ENCODE measurements around the gene CNKSR3.

Gene CNKSR3

DNA sequence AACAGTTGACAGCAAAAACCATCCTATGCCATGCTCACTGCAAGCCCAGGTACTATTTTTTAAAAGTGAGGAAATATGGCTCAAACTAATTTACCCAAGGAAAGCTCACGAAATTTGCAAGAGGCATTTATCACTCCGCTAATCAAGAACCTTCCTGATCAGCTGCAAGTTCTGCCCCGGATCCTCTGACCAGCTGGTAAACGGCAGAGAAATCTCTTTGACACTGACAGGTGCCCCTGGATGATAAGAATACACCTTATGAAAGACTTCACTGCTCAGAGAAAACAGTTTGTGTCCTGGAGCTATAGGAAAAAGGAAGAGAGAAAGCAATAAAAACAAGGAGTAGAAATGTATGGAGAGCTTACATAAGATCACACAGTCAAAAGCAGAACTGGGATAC, 6.4 kb downstream of the CNKSR3 start:
- no peak for DNase-seq (ENCODE audit: extremely low read depth in 1 of 2, low read depth in 1 of 2)

DNA sequence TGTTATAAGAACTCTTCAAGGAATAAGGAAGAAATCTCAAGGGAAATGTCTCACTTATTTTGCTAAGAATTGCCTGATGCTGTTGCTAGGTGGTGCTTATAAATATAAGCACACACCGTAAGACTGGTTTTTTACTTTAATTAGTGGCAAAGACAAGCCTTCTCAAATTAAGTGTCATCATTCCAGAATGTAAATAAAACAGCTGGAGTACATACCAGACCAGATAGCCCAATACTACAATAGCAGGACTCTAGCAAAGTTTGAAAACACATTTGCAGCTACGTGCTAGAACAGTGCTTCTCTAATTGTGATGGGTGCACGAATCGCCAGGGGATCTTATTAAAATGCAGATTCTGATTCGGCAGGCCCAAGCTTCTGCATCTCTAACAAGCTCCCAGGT, 6.8 kb downstream of the CNKSR3 start:
- DNase-seq (ENCODE audit: extremely low read depth in 1 of 2, low read depth in 1 of 2) = no peak

DNA sequence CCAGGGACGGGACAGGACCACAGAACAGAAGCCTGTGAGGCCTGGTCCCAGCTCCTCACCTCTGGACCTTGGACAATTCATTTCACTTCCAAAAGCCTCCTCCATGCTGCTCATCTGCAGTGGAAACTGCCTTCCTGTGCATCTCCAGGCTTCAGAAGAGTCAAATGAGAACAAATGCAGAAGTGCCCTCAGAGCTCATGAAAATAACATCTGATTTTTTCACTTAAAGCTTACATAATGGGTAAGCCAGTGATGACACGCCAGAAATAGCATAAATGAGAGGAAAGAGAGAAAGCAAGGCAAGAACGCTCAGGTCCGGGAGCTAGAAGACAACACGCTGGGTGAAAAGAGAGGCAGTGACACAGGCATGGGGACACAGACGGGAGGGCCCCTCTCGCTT, 7.9 kb downstream of the CNKSR3 start:
- DNase-seq (ENCODE audit: extremely low read depth in 1 of 2, low read depth in 1 of 2) = no peak

DNA sequence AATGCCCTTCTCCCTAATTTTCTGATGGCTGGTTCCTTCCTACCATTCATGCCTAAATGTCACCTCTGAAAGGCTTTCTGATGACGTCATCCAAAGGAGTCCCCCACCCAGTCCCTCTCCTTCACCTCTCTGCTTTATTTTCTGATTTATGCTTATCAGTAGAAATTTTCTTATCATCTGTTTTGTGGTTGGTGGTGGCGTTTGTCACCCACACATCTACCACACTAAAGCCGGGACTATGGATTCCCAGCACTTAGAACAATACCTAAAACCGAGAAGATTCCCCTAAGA, 9.0 kb downstream of the CNKSR3 start:
- no peak for DNase-seq (ENCODE audit: extremely low read depth in 1 of 2, low read depth in 1 of 2)

DNA sequence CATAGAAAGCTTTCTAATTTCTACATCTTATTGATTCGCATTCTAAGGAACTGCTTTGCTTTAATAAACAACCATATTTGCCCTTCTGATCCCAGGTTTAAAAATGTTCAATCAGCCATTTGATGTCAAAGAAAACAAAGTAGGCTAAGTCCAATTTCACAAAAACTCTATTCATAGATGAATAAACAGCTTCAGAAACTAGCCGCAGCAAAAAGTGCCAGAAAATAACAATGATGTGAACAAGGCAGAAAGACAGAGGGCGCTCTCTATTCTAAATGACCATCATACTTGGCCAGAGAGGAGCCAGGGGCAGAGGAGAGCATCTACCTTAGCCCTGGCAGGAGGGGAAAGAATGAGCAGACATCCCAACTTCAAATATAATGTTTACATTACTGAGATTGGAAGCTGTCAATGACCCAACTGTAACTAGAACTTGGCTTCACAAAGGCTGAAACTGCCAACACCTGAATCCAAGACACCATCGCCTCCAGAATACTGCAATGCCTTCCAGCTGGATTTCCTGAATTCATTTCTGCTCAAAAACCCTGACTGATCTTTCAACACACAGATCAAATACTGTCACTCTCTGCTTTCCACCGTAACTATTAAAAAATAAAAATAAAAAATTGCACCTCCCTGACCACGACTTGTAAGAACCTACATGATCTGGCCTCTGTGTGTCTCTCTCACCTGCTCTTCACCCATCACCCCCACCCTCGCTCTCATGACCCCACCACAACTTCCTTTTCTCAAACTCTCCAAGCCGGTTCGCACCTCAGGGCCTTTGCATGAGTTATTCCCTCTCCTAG, 9.5 kb downstream of the CNKSR3 start:
- DNase-seq (ENCODE audit: extremely low read depth in 1 of 2, low read depth in 1 of 2) = no peak

DNA sequence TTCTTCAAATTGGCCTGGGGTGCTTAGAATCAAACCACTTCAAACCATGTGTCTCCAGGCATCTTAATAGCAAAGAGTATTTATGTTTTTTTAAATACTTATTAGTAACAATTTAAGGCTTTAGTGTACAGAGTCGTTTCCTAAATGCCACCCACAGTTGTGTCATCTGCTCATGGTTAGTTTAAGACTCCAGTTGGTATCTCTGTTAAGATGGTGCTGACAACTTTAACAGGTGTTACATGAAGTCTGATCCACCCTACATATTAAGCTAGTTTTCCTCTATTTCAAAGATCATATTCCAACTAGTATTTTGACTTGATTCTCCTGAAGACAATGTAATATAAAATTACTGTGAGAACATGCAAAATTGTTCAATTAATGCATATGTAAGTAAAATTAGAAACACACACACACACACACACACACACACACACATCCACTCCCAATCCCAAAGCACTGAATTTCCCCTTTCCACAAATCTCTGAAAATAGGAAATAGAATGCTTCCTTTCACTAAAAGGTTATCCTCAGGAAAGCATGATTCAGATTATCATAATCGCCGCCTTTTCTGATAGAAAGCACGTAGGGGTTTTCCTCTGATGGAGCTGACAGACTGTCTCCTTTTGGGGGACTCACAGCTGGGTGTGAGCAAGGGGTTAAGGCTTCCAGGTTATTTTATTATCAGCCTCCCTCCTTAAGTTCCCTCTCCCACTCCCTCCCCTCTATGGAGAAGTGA, 10.5 kb downstream of the CNKSR3 start:
- DNase-seq (ENCODE audit: extremely low read depth in 1 of 2, low read depth in 1 of 2) = no peak

DNA sequence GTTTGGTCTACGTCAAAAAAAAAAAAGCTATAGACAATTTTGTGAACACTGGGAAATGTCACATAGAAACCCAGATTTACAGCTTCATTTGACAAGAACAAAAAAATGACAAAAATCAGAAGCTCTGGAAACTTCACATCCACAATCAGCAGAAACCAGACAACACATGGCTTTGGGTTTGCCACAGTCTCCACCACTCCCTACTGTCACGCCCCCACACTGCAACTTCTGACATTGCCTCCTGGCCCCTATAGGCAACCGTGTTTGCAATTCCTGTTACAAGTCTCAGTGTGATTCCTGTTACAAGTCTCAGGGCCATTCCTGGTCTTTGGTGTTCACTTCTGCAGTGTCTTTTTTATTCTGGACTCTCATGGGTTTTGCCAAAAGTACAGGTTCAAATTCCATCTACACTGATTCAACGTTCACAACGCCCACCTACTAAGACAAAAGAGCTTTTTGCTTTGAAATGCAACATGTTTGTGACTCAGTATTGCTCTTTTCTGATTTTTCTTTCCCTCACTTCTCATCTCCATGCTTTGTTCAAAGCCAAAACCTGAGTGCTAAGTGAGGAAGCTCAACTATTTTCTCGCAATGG, 12.0 kb downstream of the CNKSR3 start:
- DNase-seq (ENCODE audit: extremely low read depth in 1 of 2, low read depth in 1 of 2) = no peak

DNA sequence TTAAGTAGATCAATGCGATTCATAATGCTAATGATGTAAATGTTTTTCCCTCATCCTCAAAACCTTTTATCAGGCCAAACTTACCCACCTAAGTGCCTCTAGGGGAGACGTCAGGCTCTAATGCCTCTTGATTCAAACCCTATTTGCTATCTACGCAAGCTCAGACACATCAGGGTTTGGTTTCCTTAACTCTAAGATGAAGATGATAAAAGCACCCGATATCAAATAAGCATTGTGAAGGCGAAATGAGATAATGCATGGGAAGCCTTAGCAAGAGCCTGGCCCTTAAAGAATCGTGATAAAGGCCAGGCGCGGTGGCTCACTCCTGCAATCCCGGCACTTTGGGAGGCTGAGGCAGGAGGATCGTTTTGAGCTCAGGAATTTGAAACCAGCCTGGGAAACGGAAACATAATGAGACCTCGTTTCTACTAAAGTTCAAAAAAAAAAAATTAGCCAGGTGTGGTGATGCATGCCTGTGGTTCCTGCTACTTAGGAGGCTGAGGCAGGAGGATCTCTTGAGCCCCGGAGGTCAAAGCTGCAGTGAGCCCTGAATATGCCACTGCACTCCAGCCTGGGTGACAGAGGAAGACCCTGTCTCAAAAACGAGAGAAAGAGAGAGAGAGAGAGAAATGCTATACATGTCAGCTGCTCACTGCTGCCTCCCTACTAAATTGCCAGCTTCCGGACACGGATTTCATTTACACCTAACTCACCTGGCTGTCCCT, 13.5 kb downstream of the CNKSR3 start:
- no peak for DNase-seq (ENCODE audit: extremely low read depth in 1 of 2, low read depth in 1 of 2)

DNA sequence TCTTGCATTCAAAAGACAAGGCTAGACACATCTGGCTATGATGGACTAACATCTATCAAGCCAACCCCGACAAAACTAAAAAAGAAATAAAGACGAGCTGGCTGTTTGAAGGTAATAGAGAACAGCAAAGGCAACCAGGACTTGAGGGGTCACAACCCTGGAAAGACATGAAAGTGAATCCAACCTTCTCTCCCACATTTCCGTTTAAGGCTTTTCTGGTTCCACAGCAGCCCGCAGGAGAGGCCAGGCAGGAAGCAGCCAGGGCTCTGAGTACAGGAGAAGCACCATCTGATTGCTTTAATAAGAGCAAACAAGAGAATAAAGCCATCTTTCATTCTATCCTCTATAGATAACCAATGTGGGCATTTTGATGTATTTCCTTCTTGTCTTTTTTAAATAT, 14.3 kb downstream of the CNKSR3 start:
- no peak for DNase-seq (ENCODE audit: extremely low read depth in 1 of 2, low read depth in 1 of 2)

DNA sequence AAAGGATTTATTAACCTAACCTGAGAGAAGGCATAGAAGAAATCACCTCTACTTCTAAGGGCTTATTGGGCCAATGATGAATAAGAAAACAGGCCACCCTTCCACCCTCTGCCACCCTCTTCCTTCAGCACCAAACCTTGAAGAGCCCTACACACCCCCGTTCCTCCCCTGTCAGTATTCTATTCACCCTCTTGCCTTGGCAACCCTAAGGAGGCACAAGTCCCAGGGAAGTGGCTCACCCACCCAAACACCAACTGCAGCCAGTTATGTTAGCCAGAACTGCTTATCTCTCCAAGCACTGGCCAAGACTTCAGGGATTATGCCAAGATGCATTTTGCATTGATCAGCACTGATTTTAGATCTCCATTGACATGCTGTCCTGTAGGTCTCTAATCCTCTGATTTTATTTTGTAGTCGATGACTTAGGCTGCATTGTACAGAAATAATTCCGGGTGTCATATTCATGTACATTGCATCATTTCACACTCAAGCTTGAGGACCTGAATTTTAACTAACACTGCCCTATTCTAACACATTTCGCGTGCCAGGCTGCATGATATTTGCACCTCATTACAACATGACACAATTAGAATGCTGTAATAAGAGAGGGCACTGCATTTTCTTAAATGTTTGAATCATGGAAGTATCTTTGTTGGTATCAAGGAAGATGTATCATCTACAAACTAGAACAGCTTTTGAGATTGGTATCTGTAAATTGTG, 15.7 kb downstream of the CNKSR3 start:
- no peak for DNase-seq (ENCODE audit: extremely low read depth in 1 of 2, low read depth in 1 of 2)

DNA sequence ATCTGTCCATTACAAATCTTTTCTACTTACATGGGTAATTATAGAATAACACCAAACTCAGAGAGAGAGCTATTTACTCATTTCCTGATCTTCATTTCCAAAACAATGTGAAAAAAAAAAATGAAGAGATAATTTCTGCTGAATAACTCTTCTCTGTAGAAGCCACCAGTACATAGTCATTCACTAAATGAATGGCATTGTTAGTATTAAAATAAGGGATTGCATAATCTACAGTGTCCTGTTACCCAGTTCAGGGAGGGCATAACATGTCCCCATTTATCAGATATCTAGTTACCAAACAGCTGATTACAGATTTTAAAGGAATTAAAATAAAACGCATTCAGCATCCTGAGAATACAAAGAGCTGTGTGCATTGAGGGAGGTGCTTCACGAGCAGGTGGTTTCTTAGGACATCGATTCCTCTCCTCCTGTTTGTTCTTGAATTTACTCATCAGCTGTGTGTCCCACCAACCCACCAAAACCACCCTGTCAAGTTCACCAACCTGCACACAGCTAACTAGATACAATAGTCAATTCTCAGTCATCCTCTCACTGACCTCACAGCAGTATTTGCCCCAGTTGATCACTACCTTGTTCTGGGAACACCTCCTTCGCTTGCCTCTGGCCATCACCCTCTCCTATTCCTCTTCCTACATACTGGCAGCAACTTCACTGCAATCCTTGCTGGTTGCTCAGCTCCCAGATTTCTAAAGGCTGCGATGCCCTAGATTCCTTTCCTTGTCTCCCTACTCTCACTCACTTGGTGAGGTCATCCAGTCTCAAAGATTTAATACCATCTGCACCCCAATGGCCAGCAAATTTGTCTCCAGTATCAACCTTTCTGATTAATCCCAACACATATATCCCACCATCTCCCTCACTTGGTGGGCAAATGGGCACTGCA, 18.7 kb downstream of the CNKSR3 start:
- DNase-seq (ENCODE audit: extremely low read depth in 1 of 2, low read depth in 1 of 2) = no peak

DNA sequence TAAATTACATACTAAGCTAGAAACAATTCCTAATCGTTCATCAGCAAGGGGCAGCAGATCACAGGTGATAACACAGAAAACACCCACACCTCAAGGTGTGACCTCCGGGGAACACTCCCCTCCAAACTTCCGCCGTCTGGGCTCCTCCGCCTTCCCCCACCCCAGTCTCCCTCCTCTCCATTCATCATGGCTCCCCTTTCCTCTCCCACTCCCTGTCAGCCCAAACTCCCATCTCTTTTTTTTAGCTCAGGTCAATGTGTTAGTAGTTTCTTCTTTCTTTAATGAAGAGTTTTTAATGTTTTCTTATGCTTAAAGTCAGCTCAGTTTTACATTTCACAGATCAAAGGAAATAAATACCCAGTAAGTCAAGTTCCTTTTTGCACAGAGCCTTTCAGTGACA, 20.7 kb downstream of the CNKSR3 start:
- DNase-seq (ENCODE audit: extremely low read depth in 1 of 2, low read depth in 1 of 2) = no peak

DNA sequence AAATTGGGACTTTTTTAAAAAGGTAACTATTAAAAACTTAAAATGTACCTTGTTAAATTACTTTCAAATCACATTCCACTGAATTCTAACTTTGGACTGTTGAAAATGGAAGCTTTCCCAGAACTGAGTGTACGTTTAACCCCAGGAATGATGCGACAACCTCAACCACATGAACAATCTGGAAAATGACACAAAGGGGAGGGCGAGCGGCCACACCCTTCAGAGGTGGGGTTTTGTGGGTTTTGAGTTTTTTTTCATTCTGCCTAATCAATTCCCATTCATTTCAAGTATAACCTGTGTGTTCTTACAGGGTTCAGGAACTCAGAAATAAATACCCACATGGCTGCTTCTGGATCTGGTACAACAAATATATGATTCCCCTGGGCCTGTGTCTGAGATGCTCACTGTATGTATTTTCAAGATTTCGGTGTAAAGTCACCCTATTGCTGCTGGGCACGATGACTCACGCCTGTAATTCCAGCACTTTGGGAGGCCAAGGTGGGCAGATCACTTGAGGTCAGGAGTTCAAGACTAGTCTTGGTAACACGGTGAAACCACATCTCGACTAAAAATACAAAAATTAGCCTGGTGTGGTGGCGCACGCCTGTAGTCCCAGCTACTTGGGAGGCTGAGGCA, 21.6 kb downstream of the CNKSR3 start:
- DNase-seq (ENCODE audit: extremely low read depth in 1 of 2, low read depth in 1 of 2) = no peak

DNA sequence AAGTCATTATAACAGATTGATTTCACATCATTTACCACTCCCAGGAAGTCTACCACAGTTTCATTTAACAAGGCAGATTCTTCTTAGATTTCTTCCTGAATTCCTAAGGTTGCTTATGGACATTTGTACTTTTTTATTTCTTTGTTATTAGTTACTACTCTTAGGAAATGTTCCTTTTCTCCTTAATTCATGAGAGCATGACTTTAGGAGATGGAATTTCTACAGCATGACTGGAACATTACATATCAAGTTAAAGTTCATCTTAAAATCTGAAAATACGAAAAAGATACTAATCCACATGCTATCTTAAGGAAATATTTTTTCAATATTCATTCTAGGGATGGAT, 22.3 kb downstream of the CNKSR3 start:
- no peak for DNase-seq (ENCODE audit: extremely low read depth in 1 of 2, low read depth in 1 of 2)

DNA sequence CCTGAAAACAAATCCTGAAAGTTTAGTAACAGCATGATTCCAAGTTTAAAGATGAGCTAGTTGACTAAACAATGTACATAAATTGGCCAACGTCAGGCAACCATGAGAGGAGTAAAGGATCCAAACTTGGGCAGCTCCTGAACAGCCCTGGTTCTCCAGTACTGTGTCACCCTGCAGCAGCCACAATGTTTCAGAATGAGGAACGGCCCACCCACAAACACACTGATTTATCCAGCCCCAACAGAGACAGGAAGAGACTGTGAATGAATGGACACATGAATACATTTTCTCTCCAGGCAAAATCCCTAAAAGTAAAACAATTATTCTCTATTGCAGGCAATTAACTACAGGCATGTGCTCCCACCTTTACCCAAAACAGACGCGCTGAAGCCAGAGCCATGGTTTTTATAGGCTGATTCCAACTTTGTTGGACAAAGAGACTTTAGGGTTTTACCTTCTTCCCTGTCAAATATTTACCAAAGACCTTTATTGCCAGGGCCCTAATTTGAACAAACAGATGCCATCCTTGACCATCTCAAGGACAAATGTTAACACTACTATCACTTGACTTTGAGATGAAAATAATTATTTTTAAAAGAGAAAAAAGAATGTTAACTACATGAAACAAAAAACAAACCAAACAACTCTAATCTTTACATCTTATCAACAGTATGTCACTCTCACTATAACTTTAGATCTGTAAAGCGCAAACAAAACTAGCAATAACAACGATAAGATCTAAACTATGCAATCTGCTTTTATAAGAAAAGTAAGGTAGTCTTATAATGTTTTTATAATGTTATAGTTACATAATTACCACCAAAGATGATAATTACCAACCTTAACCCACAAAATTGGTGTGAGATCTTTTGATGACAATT, 22.9 kb downstream of the CNKSR3 start:
- DNase-seq (ENCODE audit: extremely low read depth in 1 of 2, low read depth in 1 of 2) = no peak

DNA sequence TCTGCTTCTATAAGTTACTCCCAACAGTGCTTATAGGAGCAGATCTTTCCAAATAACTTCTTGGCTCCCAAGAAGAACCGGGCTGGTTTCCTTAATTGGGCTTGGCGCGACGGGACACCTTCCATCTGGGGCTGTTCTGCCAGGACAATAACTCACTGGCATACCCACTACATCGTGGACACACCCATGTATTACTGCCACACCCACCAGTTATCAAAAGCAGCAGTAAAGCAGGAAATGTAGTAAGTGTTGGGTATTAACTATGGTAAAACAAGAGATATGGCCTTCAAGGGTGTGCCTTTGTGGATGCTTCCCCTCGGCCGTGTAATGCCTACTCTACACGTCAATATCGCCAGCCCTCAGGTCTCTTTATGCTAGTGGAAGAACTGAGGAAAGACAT, 24.7 kb downstream of the CNKSR3 start:
- DNase-seq (ENCODE audit: extremely low read depth in 1 of 2, low read depth in 1 of 2) = no peak

DNA sequence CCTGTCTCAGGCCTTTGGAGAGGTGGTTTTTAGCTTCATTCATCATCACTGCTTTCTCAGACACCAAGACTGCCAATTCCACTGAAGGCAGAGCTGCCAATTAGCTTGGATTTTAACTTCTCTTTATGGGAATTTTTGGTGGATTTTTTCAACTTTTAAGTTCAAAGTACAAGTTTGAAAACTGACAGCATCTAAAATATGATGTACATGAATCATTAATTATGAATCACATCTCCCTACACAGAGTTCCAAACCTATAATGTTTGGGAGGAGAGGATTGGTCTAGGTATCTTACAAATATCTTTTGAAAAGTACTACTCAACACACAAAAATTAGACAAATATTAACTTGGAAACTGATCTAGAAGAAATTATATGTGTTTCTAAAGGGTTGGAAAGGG, 25.5 kb downstream of the CNKSR3 start:
- DNase-seq (ENCODE audit: extremely low read depth in 1 of 2, low read depth in 1 of 2) = no peak

DNA sequence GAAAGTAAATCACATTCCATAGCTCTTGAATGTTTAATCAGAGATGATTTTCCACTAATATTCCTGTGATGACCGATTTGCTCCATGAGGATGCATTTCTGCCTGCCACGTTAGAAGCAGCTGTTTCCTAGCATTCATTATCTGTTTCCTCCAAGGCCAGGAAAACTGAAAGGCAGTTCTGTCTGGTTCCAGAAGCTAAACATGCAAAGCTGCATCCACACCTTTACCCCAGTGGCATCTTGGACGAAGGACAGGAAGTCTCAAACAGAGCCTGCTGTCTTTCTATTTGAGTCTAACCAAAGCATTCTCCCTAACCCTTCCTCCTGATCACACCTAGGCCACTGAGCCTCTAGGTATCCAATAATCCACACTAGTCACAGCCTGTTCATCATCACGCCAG, 27.6 kb downstream of the CNKSR3 start:
- no peak for DNase-seq (ENCODE audit: extremely low read depth in 1 of 2, low read depth in 1 of 2)
